ENCODE data around the gene DRG1.

GRCh38 chr22:31475800-31476199, 76.4 kb downstream of the DRG1 start:
- no peak for TF ChIP-seq CTCF (IDR thresholded peaks at IDR 0.05; ENCODE audit: insufficient read depth, low read length, poor library complexity, severe bottlenecking)
- TF ChIP-seq EZH2phosphoT487 (conservative IDR thresholded peaks at IDR 0.05; ENCODE audit: low read length) = no peak

Data from SU-DHL-6 (cell line).